ENCODE measurements around the gene CD276. TPM values are rescaled to one million over a fixed set of nuclear protein-coding genes. Genes with fewer than 3 reads are reported as not detected.

Gene CD276
- total and polyA plus RNA-seq, 4 donors: 27.7 to 67.9 (median 59.0) TPM

DNA sequence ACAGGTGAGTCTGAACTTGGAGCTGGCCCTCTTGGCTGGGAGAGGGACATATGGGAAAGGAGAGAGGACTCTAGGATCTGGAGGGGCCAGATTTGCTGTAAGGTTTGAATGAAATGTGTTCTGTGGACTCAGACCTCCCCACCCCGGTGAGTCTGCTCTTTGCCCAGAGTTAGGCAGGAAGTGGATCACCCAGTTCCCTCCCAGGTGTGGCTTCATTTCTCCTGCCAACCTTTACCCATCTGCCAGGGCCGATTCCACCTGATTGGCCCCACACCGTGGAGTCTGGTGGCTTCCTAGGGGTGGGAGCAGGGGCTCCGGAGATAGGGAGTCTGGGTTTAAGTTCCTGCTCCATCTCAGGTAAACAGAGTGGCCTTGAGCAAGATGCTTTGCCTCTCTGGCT is 25.5 kb downstream of the CD276 start:
- 78 to 87% methylated on average over 4 of the region's 4 CpGs for WGBS, 2 donors
- Histone ChIP-seq H3K27me3 (ENCODE audit: control insufficient read depth in 1 of 2, insufficient read depth in 2 of 2, low read length in 1 of 2) (no peaks in the 10 kb centered on the region), H3K9me3 (ENCODE audit: control insufficient read depth, low read length) (no peaks in the 10 kb centered on the region), H3K36me3 (ENCODE audit: control insufficient read depth in 1 of 2, insufficient read depth in 2 of 2, low read length in 1 of 2) (peaks cover 0 to 10% of the 10 kb centered on the region in 2 donors), H3K4me3 (ENCODE audit: low read length in 2 of 2) (no peak overlapping the region), H3K4me1 (ENCODE audit: control insufficient read depth in 1 of 2, insufficient read depth in 2 of 2, low read length in 2 of 2) (no peaks in the 10 kb centered on the region), H3K27ac (ENCODE audit: low read depth in 1 of 2, low read length in 2 of 2) (no peak overlapping the region)
- ATAC-seq (ENCODE audit: low FRiP score): no peak
- intact Hi-C loops (cut with DNase I): loop anchor here in 1 of 2 donors (5.0 to 10.0 kb wide), 2 partner anchors 37 to 425 kb away; no protein-coding TSS in a partner anchor
- DNase-seq: no peak

DNA sequence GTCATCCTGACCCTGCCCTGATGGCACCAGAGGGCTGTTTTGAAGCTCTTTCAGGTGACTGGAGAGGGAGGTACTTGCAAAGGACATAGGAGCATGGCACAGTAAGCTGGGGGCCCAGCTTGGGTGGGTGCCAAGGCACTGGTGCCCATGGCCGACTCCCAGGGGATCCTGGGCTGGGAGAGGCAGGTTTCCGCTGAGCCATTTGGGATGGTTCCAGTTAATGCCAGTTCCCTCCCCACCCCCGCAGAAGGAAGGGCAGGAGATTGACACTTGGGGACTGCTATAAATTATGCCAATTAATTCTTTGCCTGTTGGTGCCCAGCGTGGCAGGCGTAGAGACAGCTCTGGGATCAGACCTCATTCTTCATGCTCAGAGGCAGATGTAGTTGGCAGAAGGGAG is 26.1 kb downstream of the CD276 start:
- no peak overlapping the region for H3K27ac ChIP-seq (ENCODE audit: low read depth in 1 of 2, low read length in 2 of 2)
- no peaks in the 10 kb centered on the region for H3K27me3 ChIP-seq (ENCODE audit: control insufficient read depth in 1 of 2, insufficient read depth in 2 of 2, low read length in 1 of 2)
- no peaks in the 10 kb centered on the region for H3K4me1 ChIP-seq (ENCODE audit: control insufficient read depth in 1 of 2, insufficient read depth in 2 of 2, low read length in 2 of 2)
- H3K9me3 ChIP-seq (ENCODE audit: control insufficient read depth, low read length): no peaks in the 10 kb centered on the region
- DNase-seq (no peak), ATAC-seq (ENCODE audit: low FRiP score) (no peak)
- H3K36me3 ChIP-seq (ENCODE audit: control insufficient read depth in 1 of 2, insufficient read depth in 2 of 2, low read length in 1 of 2): peaks cover 0 to 10% of the 10 kb centered on the region in 2 donors
- intact Hi-C loops (cut with DNase I): no loop called here
- no peak overlapping the region for H3K4me3 ChIP-seq (ENCODE audit: low read length in 2 of 2)
- WGBS, 2 donors: 25 to 30% methylated on average over 5 of the region's 5 CpGs

DNA sequence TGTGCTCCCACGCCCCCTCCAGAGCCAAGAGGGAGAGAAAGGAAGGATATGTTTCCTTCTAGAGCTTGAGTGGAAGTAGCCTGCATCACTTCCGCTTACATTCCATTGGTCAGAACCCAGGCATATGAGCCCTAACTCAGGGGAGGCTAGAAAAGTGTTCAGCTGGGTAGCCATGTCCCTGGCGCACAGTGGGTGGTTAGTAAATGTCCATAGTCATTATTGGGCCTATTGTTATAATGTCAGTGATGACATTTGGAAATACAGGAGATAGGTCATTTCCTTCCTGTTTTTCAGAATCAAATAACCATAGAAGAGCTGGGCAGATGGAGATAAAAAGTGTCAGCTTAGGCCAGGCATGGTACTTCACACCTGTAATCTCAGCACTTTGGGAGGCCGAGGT is 27.3 kb downstream of the CD276 start:
- Histone ChIP-seq H3K27ac (ENCODE audit: low read depth in 1 of 2, low read length in 2 of 2) (no peak overlapping the region), H3K4me3 (ENCODE audit: low read length in 2 of 2) (no peak overlapping the region), H3K27me3 (ENCODE audit: control insufficient read depth in 1 of 2, insufficient read depth in 2 of 2, low read length in 1 of 2) (no peaks in the 10 kb centered on the region), H3K36me3 (ENCODE audit: control insufficient read depth in 1 of 2, insufficient read depth in 2 of 2, low read length in 1 of 2) (peaks cover 0 to 10% of the 10 kb centered on the region in 2 donors), H3K9me3 (ENCODE audit: control insufficient read depth, low read length) (no peaks in the 10 kb centered on the region), H3K4me1 (ENCODE audit: control insufficient read depth in 1 of 2, insufficient read depth in 2 of 2, low read length in 2 of 2) (no peaks in the 10 kb centered on the region)
- intact Hi-C loops (cut with DNase I): no loop called here
- WGBS, 2 donors: 94 to 96% methylated on average over 4 of the region's 4 CpGs
- no peak for ATAC-seq (ENCODE audit: low FRiP score)
- no peak for DNase-seq

DNA sequence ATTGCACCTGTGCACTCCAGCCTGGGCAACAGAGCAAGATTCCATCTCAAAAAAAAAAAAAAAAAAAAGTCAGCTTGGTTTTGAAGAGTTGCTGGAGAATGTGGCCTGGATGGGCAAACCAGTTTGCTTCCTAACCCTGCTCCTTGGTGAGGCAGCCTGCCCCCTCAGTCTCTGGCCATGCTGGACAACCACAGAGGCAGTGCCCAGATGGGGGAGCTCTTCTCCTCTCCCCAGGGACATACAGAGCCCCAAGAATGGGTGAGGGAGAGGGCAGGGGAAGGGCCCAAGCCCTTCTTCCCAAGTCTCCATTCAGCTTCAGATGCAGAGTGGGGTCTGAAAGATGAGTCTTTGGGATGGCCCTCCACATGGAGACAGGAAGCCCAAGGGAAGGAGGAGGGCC is 27.9 kb downstream of the CD276 start:
- H3K4me3 ChIP-seq (ENCODE audit: low read length in 2 of 2): no peak overlapping the region
- DNase-seq (no peak), ATAC-seq (ENCODE audit: low FRiP score) (no peak)
- no peaks in the 10 kb centered on the region for H3K4me1 ChIP-seq (ENCODE audit: control insufficient read depth in 1 of 2, insufficient read depth in 2 of 2, low read length in 2 of 2)
- H3K27me3 ChIP-seq (ENCODE audit: control insufficient read depth in 1 of 2, insufficient read depth in 2 of 2, low read length in 1 of 2): no peaks in the 10 kb centered on the region
- H3K36me3 ChIP-seq (ENCODE audit: control insufficient read depth in 1 of 2, insufficient read depth in 2 of 2, low read length in 1 of 2): peaks cover 0 to 10% of the 10 kb centered on the region in 2 donors
- intact Hi-C loops (cut with DNase I): no loop called here
- no peaks in the 10 kb centered on the region for H3K9me3 ChIP-seq (ENCODE audit: control insufficient read depth, low read length)
- no peak overlapping the region for H3K27ac ChIP-seq (ENCODE audit: low read depth in 1 of 2, low read length in 2 of 2)

DNA sequence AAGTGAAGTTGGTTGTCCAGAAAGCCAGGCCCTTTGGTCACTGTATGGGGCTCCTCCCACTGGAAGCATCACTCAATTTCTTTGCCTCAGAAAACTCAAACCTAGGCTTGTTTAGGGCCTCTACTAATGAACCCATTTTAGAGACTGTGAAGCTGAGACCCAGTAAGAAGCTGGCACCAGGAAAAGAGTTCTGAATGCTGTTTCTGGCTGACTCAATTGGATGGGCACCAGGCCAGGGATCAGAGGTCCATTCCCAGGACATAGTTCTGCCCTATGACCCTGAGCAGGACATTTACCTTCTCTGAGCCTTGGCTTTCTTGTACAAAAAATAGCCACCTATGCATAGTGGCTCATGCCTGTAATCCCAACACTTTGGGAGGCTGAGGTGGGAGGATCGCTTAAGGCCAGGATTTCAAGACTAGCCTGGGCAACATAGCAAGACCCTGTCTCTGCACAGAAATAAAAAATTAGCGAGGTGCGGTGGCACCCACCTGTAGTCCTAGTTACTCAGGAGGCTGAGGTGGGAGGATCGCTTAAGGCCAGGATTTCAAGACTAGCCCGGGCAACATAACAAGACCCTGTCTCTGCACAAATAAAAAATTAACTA is 30.6 kb downstream of the CD276 start:
- Histone ChIP-seq H3K4me1 (ENCODE audit: control insufficient read depth in 1 of 2, insufficient read depth in 2 of 2, low read length in 2 of 2) (no peaks in the 10 kb centered on the region), H3K4me3 (ENCODE audit: low read length in 2 of 2) (no peak overlapping the region), H3K27me3 (ENCODE audit: control insufficient read depth in 1 of 2, insufficient read depth in 2 of 2, low read length in 1 of 2) (no peaks in the 10 kb centered on the region), H3K9me3 (ENCODE audit: control insufficient read depth, low read length) (no peaks in the 10 kb centered on the region), H3K27ac (ENCODE audit: low read depth in 1 of 2, low read length in 2 of 2) (no peak overlapping the region), H3K36me3 (ENCODE audit: control insufficient read depth in 1 of 2, insufficient read depth in 2 of 2, low read length in 1 of 2) (peaks cover 0 to 4% of the 10 kb centered on the region in 2 donors)
- no peak for ATAC-seq (ENCODE audit: low FRiP score)
- no peak for DNase-seq
- intact Hi-C loops (cut with DNase I): no loop called here
- WGBS, 2 donors: 96 to 98% methylated on average over 5 of the region's 5 CpGs

DNA sequence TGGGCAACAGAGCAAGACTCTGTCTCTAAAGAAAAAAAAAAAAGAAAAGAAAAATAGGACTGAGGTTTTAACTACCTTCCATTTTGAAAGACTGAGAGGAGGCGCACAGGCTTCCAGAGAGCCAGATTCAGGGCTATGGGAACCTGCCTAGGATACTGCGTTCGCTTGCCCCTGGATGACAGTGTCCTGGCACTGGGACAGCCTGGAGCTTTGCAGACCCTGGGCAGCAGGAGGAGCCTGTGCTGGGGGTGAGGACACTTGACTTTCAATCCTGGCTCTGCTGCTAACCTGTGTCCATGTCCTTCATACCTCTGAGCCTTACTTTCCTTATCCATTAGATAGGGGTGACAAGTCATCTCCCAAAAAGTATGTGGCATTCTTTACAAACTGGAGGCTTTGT is 31.2 kb downstream of the CD276 start:
- H3K9me3 ChIP-seq (ENCODE audit: control insufficient read depth, low read length): no peaks in the 10 kb centered on the region
- H3K4me1 ChIP-seq (ENCODE audit: control insufficient read depth in 1 of 2, insufficient read depth in 2 of 2, low read length in 2 of 2): no peaks in the 10 kb centered on the region
- H3K4me3 ChIP-seq (ENCODE audit: low read length in 2 of 2): no peak overlapping the region
- intact Hi-C loops (cut with DNase I): no loop called here
- H3K36me3 ChIP-seq (ENCODE audit: control insufficient read depth in 1 of 2, insufficient read depth in 2 of 2, low read length in 1 of 2): peaks cover 0 to 4% of the 10 kb centered on the region in 2 donors
- H3K27me3 ChIP-seq (ENCODE audit: control insufficient read depth in 1 of 2, insufficient read depth in 2 of 2, low read length in 1 of 2): no peaks in the 10 kb centered on the region
- H3K27ac ChIP-seq (ENCODE audit: low read depth in 1 of 2, low read length in 2 of 2): no peak overlapping the region
- DNase-seq: no peak
- whole genome bisulfite sequencing, 2 donors: 71 to 82% methylated on average over 3 of the region's 3 CpGs
- ATAC-seq (ENCODE audit: low FRiP score): no peak

DNA sequence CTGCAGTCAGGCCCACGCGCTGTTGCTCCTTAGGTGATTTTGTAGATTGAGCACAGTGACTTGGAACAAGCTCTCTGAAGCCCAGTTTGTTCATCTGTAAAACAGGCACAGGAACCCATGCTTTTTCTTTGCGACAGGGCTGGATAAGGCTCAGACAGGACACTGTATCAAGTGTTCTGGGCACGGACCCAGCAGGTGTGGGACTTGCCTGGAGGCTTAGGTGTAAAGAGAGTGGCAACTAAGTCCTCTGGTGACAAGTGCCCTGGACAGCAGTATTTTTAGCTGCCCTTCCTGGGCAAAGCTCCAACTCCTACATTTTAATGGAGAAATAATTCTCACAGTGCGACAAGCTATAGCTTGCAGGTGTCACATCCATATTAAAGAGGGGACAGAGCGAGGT is 32.2 kb downstream of the CD276 start:
- DNase-seq: no peak
- H3K9me3 ChIP-seq (ENCODE audit: control insufficient read depth, low read length): no peaks in the 10 kb centered on the region
- H3K4me3 ChIP-seq (ENCODE audit: low read length in 2 of 2): no peak overlapping the region
- 60 to 61% methylated on average over 6 of the region's 6 CpGs for WGBS, 2 donors
- H3K4me1 ChIP-seq (ENCODE audit: control insufficient read depth in 1 of 2, insufficient read depth in 2 of 2, low read length in 2 of 2): no peaks in the 10 kb centered on the region
- no peak overlapping the region for H3K27ac ChIP-seq (ENCODE audit: low read depth in 1 of 2, low read length in 2 of 2)
- H3K27me3 ChIP-seq (ENCODE audit: control insufficient read depth in 1 of 2, insufficient read depth in 2 of 2, low read length in 1 of 2): no peaks in the 10 kb centered on the region
- peaks cover 0 to 4% of the 10 kb centered on the region in 2 donors for H3K36me3 ChIP-seq (ENCODE audit: control insufficient read depth in 1 of 2, insufficient read depth in 2 of 2, low read length in 1 of 2)
- no peak for ATAC-seq (ENCODE audit: low FRiP score)
- intact Hi-C loops (cut with DNase I): no loop called here

DNA sequence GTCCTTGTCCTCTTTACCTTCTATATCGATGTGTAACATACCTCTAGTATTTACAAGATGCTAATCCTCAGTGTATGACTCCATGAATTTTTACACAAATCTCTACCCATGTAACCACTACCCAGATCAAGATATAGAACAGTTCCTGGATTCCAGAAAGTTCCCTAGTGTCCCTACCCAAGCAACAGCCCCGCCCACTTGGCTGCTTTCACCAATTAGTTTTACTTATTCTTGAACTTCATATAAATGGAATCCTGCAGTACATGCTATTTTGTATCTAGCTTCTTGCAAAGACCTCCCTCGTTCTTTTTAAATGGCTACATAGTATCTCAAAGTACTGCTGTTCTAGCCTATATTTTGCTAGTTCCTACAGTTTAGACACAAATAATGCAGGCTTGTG is 33.0 kb downstream of the CD276 start:
- Histone ChIP-seq H3K4me1 (ENCODE audit: control insufficient read depth in 1 of 2, insufficient read depth in 2 of 2, low read length in 2 of 2) (no peaks in the 10 kb centered on the region), H3K9me3 (ENCODE audit: control insufficient read depth, low read length) (no peaks in the 10 kb centered on the region), H3K36me3 (ENCODE audit: control insufficient read depth in 1 of 2, insufficient read depth in 2 of 2, low read length in 1 of 2) (peaks cover 0 to 4% of the 10 kb centered on the region in 2 donors), H3K27me3 (ENCODE audit: control insufficient read depth in 1 of 2, insufficient read depth in 2 of 2, low read length in 1 of 2) (no peaks in the 10 kb centered on the region), H3K4me3 (ENCODE audit: low read length in 2 of 2) (no peak overlapping the region), H3K27ac (ENCODE audit: low read depth in 1 of 2, low read length in 2 of 2) (no peak overlapping the region)
- WGBS, 2 donors: 60 to 65% methylated on average over 3 of the region's 3 CpGs
- no peak for ATAC-seq (ENCODE audit: low FRiP score)
- intact Hi-C loops (cut with DNase I): no loop called here
- no peak for DNase-seq

DNA sequence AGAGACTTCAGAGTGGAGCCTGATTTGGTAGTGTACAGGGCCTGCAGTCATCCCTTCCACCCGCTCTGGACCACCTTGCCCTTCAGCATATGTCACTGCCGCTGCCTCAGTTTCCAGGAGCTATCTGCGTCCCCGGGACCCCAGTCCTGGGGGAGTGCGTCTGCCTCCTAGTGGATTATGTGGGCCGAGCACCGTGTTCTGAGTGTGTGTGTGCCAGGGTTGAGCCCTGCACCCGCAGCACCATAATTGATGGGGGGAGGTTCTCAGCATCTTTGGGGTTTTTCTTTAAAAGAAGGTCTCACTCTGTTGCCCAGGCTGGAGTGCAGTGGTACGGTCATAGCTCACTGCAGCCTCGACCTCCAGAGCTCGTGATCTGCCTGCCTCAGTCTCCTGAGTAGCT is 33.6 kb downstream of the CD276 start:
- H3K9me3 ChIP-seq (ENCODE audit: control insufficient read depth, low read length): no peaks in the 10 kb centered on the region

More for the DNA sequence above, 33.6 kb downstream of the CD276 start:
- 62 to 65% methylated on average over 11 of the region's 11 CpGs for WGBS, 2 donors
- Histone ChIP-seq H3K4me1 (ENCODE audit: control insufficient read depth in 1 of 2, insufficient read depth in 2 of 2, low read length in 2 of 2) (no peaks in the 10 kb centered on the region), H3K27ac (ENCODE audit: low read depth in 1 of 2, low read length in 2 of 2) (no peak overlapping the region), H3K27me3 (ENCODE audit: control insufficient read depth in 1 of 2, insufficient read depth in 2 of 2, low read length in 1 of 2) (no peaks in the 10 kb centered on the region), H3K36me3 (ENCODE audit: control insufficient read depth in 1 of 2, insufficient read depth in 2 of 2, low read length in 1 of 2) (peaks cover 0 to 4% of the 10 kb centered on the region in 2 donors), H3K4me3 (ENCODE audit: low read length in 2 of 2) (no peak overlapping the region)
- ATAC-seq (ENCODE audit: low FRiP score) (no peak), DNase-seq (no peak)
- intact Hi-C loops (cut with DNase I): no loop called here
